Breast epithelium (tissue), 3 donors: ENCODE results near the gene HDAC1.

ENCODE experiments used
- CTCF ChIP-seq, 3 donors: fragments of 450-650 bp; IDR thresholded peaks; one replicate each; pipeline ENCODE4 v1.5.1; 2016 to 2017; ENCODE audit warnings: antibody characterized with exemption in 3 of 3, mild to moderate bottlenecking in 3 of 3, moderate library complexity in 3 of 3
- POLR2A ChIP-seq: fragments of 450-650 bp; IDR thresholded peaks from one replicate; pipeline ENCODE4 v1.6.1; 2016; ENCODE audit warnings: antibody characterized with exemption, mild to moderate bottlenecking, moderate library complexity

GRCh38 chr1:32242341-32242851 lies 49.5 kb upstream of the HDAC1 start:
- TF ChIP-seq CTCF (IDR thresholded peaks at IDR 0.05) (no peak), POLR2A (no peak)
